B cell (primary cell): ENCODE results near the gene PTPN1. TPM values are rescaled to one million over a fixed set of nuclear protein-coding genes. Genes with fewer than 3 reads are reported as not detected.

Experiments used
- ATAC-seq: fragments of 200-7000 bp; cut with Tn5 transposase; one replicate; pipeline ENCODE4 v1.10.0; 2021; ENCODE audit warnings: low read depth, mild to moderate bottlenecking, moderate number of reproducible peaks, moderate library complexity
- CTCF ChIA-PET: fragments of 350-600 bp; sonication (Branson Sonifier 250); formaldehyde crosslinking; loops from one replicate; lab custom pipeline; 2021; ENCODE audit warnings: antibody characterized with exemption, inconsistent platforms; lab: Charles Lee
- POLR2A ChIA-PET: fragments of 350-600 bp; sonication (Branson Sonifier 250); formaldehyde crosslinking; loops from one replicate; lab custom pipeline; 2021; ENCODE audit warnings: antibody characterized with exemption; lab: Charles Lee
- DNase-seq: peaks from one replicate; pipeline ENCODE4 v3.0.0; 2013
- H2AFZ ChIP-seq: 2 replicates; pipeline ENCODE4 v1.6.1; 2012; ENCODE audit warnings: mild to moderate bottlenecking, low read depth, low read length; ENCODE audit not compliant: insufficient read depth, poor library complexity, severe bottlenecking
- H3K27ac ChIP-seq, 2 donors: 1 replicate in 1 of 2; 2 replicates in 1 of 2; pipeline ENCODE4 v1.5.1; 2012 to 2013; ENCODE audit warnings: low read length in 2 of 2, mild to moderate bottlenecking in 2 of 2, moderate library complexity in 1 of 2
- H3K27me3 ChIP-seq, 4 experiments: fragments of 200-600 bp in 1 of 4; sonication (generic) in 1 of 4; replicated peaks in 1 of 4; 1 replicate in 2 of 4; 2 replicates in 2 of 4; pipeline versions ENCODE4 v1.6.1 to v1.7.0; 2013 to 2016; ENCODE audit warnings: low read length in 3 of 4, mild to moderate bottlenecking in 2 of 4, mixed read lengths in 1 of 4, moderate library complexity in 1 of 4; ENCODE audit not compliant: insufficient read depth in 4 of 4, control insufficient read depth in 3 of 4; ENCODE audit errors: control extremely low read depth in 1 of 4
- H3K36me3 ChIP-seq, 2 experiments: replicated peaks in 1 of 2; 1 replicate in 1 of 2; 2 replicates in 1 of 2; pipeline versions ENCODE4 v1.6.1 to v1.7.1; 2013; ENCODE audit warnings: low read length in 1 of 2; ENCODE audit not compliant: insufficient read depth in 2 of 2, control insufficient read depth in 1 of 2; ENCODE audit errors: control extremely low read depth in 1 of 2, extremely low read depth in 1 of 2
- H3K4me1 ChIP-seq, 2 donors: fragments of 200-600 bp in 1 of 2; sonication (generic) in 1 of 2; 1 replicate in 1 of 2; 2 replicates in 1 of 2; pipeline versions ENCODE4 v1.5.1 to v1.6.1; 2013 to 2017; ENCODE audit warnings: low read length in 2 of 2; ENCODE audit not compliant: control insufficient read depth in 2 of 2, insufficient read depth in 2 of 2
- H3K4me2 ChIP-seq: replicated peaks from 2 replicates; pipeline ENCODE3; 2012; ENCODE audit warnings: mild to moderate bottlenecking, low read depth, low read length; ENCODE audit not compliant: poor library complexity, severe bottlenecking
- H3K4me3 ChIP-seq, 5 experiments: fragments of 200-600 bp in 1 of 5; sonication (generic) in 1 of 5; 1 replicate in 3 of 5; 2 replicates in 2 of 5; pipeline versions ENCODE4 v1.5.1 to v1.7.0; 2011 to 2016; ENCODE audit warnings: low read length in 4 of 5, mild to moderate bottlenecking in 4 of 5, low read depth in 2 of 5, control low read depth in 1 of 5, moderate library complexity in 1 of 5; ENCODE audit not compliant: insufficient read depth in 1 of 5; ENCODE audit errors: control extremely low read depth in 1 of 5, extremely low read depth in 1 of 5
- H3K79me2 ChIP-seq: fragments of 200-600 bp; sonication (generic); one replicate; pipeline ENCODE4 v1.6.0; 2016; ENCODE audit warnings: low read length; ENCODE audit not compliant: control insufficient read depth, insufficient read depth
- H3K9ac ChIP-seq: fragments of 200-600 bp; sonication (generic); 2 replicates; pipeline ENCODE4 v1.6.1; 2017; ENCODE audit warnings: mild to moderate bottlenecking, low read length, moderate library complexity
- H3K9me3 ChIP-seq, 3 donors: one replicate each; pipeline versions ENCODE4 v1.6.1 to v1.7.1; 2013; ENCODE audit warnings: low read length in 2 of 3; ENCODE audit not compliant: control insufficient read depth in 2 of 3, insufficient read depth in 1 of 3; ENCODE audit errors: control extremely low read depth in 1 of 3
- H4K20me1 ChIP-seq: 2 replicates; pipeline ENCODE4 v1.6.0; 2012; ENCODE audit warnings: mild to moderate bottlenecking, low read length; ENCODE audit not compliant: insufficient read depth, control insufficient read depth, poor library complexity, severe bottlenecking
- H3K27ac Mint-ChIP-seq: one replicate; pipeline ENCODE4 v1.8.0; 2021; ENCODE audit warnings: mixed read lengths
- H3K27me3 Mint-ChIP-seq: one replicate; pipeline ENCODE4 v1.8.0; 2021; ENCODE audit warnings: mixed read lengths
- H3K4me1 Mint-ChIP-seq: one replicate; pipeline ENCODE4 v1.8.0; 2021; ENCODE audit warnings: mixed read lengths
- H3K4me3 Mint-ChIP-seq: one replicate; pipeline ENCODE4 v1.8.0; 2021; ENCODE audit warnings: mixed read lengths
- H3K9me3 Mint-ChIP-seq: one replicate; pipeline ENCODE4 v1.8.0; 2022; ENCODE audit warnings: mixed read lengths; ENCODE audit not compliant: insufficient read depth
- EZH2 ChIP-seq: IDR thresholded peaks from 2 replicates; pipeline ENCODE4 v1.6.1; 2012; ENCODE audit warnings: borderline replicate concordance, low read depth, mild to moderate bottlenecking, moderate library complexity, low read length; ENCODE audit not compliant: insufficient read depth, poor library complexity, severe bottlenecking
- WGBS: methylation state at CpG from one replicate; pipeline ENCODE4 v1.1.5; 2013; ENCODE audit warnings: missing lambda C conversion rate; ENCODE audit not compliant: insufficient coverage; 5-methylcytosine and 5-hydroxymethylcytosine counted together
- intact Hi-C: fragments of 100-400 bp; cut with micrococcal nuclease; formaldehyde crosslinking; loops from one replicate; pipeline ENCODE4 v1.10.0; 2022
- polyA plus RNA-seq: library from polyadenylated mRNA; depleted of rRNA; stranded (reverse); fragments of >200 nt; gene quantifications from 2 replicates; pipeline ENCODE4 v1.2.3, GENCODE V29; 2012
- total RNA-seq, 2 donors: library from RNA; stranded (reverse); fragments of 120-200 nt in 1 of 2; gene quantifications; 1 replicate in 1 of 2; 2 replicates in 1 of 2; pipeline versions ENCODE4 v1.2.3 to v1.2.4, GENCODE V29; 2013 to 2022
- TF ChIP-seq, protein P1 (sequence below): fragments of 200-600 bp; IDR thresholded peaks from one replicate; pipeline ENCODE4 v1.8.0; 2022; ENCODE audit warnings: antibody characterized with exemption, mild to moderate bottlenecking

The PTPN1 gene
- total and polyA plus RNA-seq, 2 donors (not counting 1 experiment from before 2014, with no cell fraction given), result 77.4 to 134 TPM

DNA sequence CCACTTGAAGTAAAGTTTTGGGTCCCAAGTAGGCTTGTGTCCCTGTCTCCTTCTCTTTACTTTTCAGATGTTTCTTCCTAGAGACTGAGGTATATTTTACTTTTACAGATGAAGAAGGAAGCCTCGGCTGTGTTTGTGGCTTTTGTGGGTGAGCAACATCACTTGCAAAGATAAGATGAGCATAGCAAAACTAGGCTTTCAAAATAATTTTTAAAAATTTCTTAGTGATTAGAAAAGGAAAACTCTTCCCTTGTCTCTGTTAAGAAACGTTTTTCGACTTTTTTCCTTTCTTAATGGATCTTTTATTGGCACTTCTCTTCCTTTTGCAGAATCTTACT is 7.6 kb downstream of the PTPN1 start:
- Histone ChIP-seq H3K9me3 (no peaks in the 10 kb centered on the region), H3K4me2 (peak overlapping the region; percentile 84), H4K20me1 (no peaks in the 10 kb centered on the region), H3K4me1 (peaks cover 95 to 97% of the 10 kb centered on the region in 2 donors), H3K9ac (peak overlapping the region; percentile 91), H3K27me3 (no peaks in the 10 kb centered on the region), H3K79me2 (peaks cover 95% of the 10 kb centered on the region), H3K4me3 (peak overlapping the region; percentile 0 to 52 (median 21)), H2AFZ (no peak overlapping the region), H3K36me3 (peaks cover 3 to 21% of the 10 kb centered on the region in 2 experiments), H3K27ac (peak overlapping the region; percentile 94 to 95)
- no peaks in the 10 kb centered on the region for H3K9me3 Mint-ChIP-seq
- ChIA-PET POLR2A (interaction anchor here (0.7 to 3.5 kb wide), 3 partner anchors 8 to 57 kb away, joined by 4 to 19 read pairs (median 4); partner anchors contain the start of gene PTPN1), CTCF (interaction anchor here (0.5 to 10.7 kb wide), 5 partner anchors 8 to 57 kb away, joined by 5 to 180 read pairs (median 18); no protein-coding TSS in a partner anchor)
- DNase-seq, result no peak
- TF ChIP-seq EZH2, result no peak
- TF ChIP-seq, protein P1, sequence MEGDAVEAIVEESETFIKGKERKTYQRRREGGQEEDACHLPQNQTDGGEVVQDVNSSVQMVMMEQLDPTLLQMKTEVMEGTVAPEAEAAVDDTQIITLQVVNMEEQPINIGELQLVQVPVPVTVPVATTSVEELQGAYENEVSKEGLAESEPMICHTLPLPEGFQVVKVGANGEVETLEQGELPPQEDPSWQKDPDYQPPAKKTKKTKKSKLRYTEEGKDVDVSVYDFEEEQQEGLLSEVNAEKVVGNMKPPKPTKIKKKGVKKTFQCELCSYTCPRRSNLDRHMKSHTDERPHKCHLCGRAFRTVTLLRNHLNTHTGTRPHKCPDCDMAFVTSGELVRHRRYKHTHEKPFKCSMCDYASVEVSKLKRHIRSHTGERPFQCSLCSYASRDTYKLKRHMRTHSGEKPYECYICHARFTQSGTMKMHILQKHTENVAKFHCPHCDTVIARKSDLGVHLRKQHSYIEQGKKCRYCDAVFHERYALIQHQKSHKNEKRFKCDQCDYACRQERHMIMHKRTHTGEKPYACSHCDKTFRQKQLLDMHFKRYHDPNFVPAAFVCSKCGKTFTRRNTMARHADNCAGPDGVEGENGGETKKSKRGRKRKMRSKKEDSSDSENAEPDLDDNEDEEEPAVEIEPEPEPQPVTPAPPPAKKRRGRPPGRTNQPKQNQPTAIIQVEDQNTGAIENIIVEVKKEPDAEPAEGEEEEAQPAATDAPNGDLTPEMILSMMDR, result no peak
- no peaks in the 10 kb centered on the region for H3K27me3 Mint-ChIP-seq
- intact Hi-C loops, result loop anchor here (2.0 to 10.0 kb wide), 2 partner anchors 15 to 1333 kb away; partner anchors contain the start of gene STAU1
- WGBS, result no CpG with 5 or more reads among the region's 3 CpGs
- ATAC-seq, result no peak
- peaks cover 91% of the 10 kb centered on the region for H3K4me1 Mint-ChIP-seq
- H3K4me3 Mint-ChIP-seq, result peak overlapping the region; percentile 87
- peak overlapping the region; percentile 96 for H3K27ac Mint-ChIP-seq

DNA sequence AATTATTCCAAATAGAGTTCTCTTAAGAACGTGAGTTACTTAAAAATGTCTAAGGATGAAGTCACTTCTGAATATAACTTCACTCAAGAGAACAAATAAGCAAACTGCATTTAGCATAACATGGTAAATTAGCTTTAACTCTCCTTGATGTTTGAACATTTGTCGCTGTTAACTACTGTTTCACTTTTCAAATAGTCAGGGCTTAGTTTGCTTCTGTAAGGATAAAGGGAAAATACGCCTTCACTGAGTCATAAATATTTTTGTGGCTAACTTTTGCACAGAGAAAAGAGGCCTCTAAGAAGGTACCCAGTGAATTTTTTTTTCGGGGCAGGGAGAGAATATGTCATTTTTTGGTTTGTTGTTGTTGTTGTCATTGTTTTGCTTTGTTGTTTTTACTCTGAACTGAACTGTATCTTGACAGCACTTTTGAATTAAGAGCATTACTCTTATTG is 8.1 kb downstream of the PTPN1 start:
- intact Hi-C loops, result loop anchor here (10.0 kb wide), 1 partner anchor 1333 kb away; the partner anchor contains the start of gene STAU1
- H3K4me3 ChIP-seq, result peak overlapping the region in 3 of 5 experiments; percentile 0 to 52 (median 21)
- H3K79me2 ChIP-seq, result peaks cover 95% of the 10 kb centered on the region
- POLR2A ChIA-PET, result interaction anchor here (0.8 to 1.1 kb wide), 2 partner anchors 8 to 23 kb away, joined by 4 to 5 read pairs; partner anchors contain the start of gene PTPN1
- H2AFZ ChIP-seq, result no peak overlapping the region
- H3K27ac ChIP-seq, result peak overlapping the region; percentile 94 to 95
- CTCF ChIA-PET, result interaction anchor here (0.5 to 9.8 kb wide), 6 partner anchors 8 to 57 kb away, joined by 5 to 79 read pairs (median 10); no protein-coding TSS in a partner anchor
- H3K27me3 ChIP-seq, result no peaks in the 10 kb centered on the region
- H3K9me3 Mint-ChIP-seq, result no peaks in the 10 kb centered on the region
- DNase-seq (no peak), ATAC-seq (no peak)
- H3K4me3 Mint-ChIP-seq, result peak overlapping the region; percentile 87
- H3K36me3 ChIP-seq, result peaks cover 3 to 26% of the 10 kb centered on the region in 2 experiments
- H3K27me3 Mint-ChIP-seq, result no peaks in the 10 kb centered on the region
- peak overlapping the region; percentile 96 for H3K27ac Mint-ChIP-seq
- no CpG with 5 or more reads among the region's 4 CpGs for WGBS
- peak overlapping the region; percentile 91 for H3K9ac ChIP-seq
- H3K4me1 Mint-ChIP-seq, result peaks cover 91% of the 10 kb centered on the region
- no peaks in the 10 kb centered on the region for H3K9me3 ChIP-seq
- no peaks in the 10 kb centered on the region for H4K20me1 ChIP-seq
- TF ChIP-seq EZH2, result no peak
- TF ChIP-seq, protein P1, result no peak
- H3K4me2 ChIP-seq, result peak overlapping the region; percentile 84
- H3K4me1 ChIP-seq, result peaks cover 95 to 97% of the 10 kb centered on the region in 2 donors
